MM.1S (cell line): ENCODE data around the gene TCF7.

ENCODE experiments used
- DNase-seq: peaks from one replicate; pipeline ENCODE4 v3.0.0-alpha.2; 2015
- H2AFZ ChIP-seq: fragments of 300-600 bp; sonication (generic); 2 replicates; pipeline ENCODE4 v1.6.0; 2016; ENCODE audit warnings: antibody characterized with exemption, low read length
- H3F3A ChIP-seq: fragments of 300-600 bp; sonication (generic); 2 replicates; pipeline ENCODE4 v1.6.1; 2016; ENCODE audit warnings: mild to moderate bottlenecking, antibody characterized with exemption, low read length, moderate library complexity, mixed read lengths; ENCODE audit not compliant: insufficient read depth
- H3K27ac ChIP-seq: fragments of 300-600 bp; sonication (generic); 2 replicates; pipeline ENCODE4 v1.5.1; 2016; ENCODE audit warnings: mild to moderate bottlenecking, low read length
- H3K27me3 ChIP-seq: fragments of 300-600 bp; sonication (generic); replicated peaks from 2 replicates; pipeline ENCODE4 v1.6.0; 2016; ENCODE audit warnings: low read length; ENCODE audit not compliant: insufficient read depth
- H3K36me3 ChIP-seq: fragments of 300-600 bp; sonication (generic); replicated peaks from 2 replicates; pipeline ENCODE4 v1.6.1; 2016; ENCODE audit warnings: mild to moderate bottlenecking, low read length, mixed read lengths; ENCODE audit not compliant: insufficient read depth
- H3K4me1 ChIP-seq: fragments of 300-600 bp; sonication (generic); 2 replicates; pipeline ENCODE4 v1.6.1; 2016; ENCODE audit warnings: low read length, mixed read lengths
- H3K4me2 ChIP-seq: fragments of 300-600 bp; sonication (generic); 2 replicates; pipeline ENCODE4 v1.6.0; 2016; ENCODE audit warnings: low read depth, low read length
- H3K4me3 ChIP-seq: fragments of 300-600 bp; sonication (generic); 2 replicates; pipeline ENCODE4 v1.5.1; 2016; ENCODE audit warnings: low read length, mixed read lengths
- H3K79me2 ChIP-seq: fragments of 300-600 bp; sonication (generic); 2 replicates; pipeline ENCODE4 v1.6.1; 2016; ENCODE audit warnings: mixed run types, low read length, mixed read lengths
- H3K9ac ChIP-seq: fragments of 300-600 bp; sonication (generic); 2 replicates; pipeline ENCODE4 v1.6.1; 2016; ENCODE audit warnings: low read length, mixed read lengths
- H3K9me2 ChIP-seq: fragments of 300-600 bp; sonication (generic); replicated peaks from 2 replicates; pipeline ENCODE4 v1.6.1; 2016; ENCODE audit warnings: mild to moderate bottlenecking, low read length, mixed read lengths; ENCODE audit not compliant: insufficient read depth
- H3K9me3 ChIP-seq: fragments of 300-600 bp; sonication (generic); replicated peaks from 2 replicates; pipeline ENCODE4 v1.6.1; 2016; ENCODE audit warnings: mild to moderate bottlenecking, low read length, mixed read lengths; ENCODE audit not compliant: insufficient read depth
- H4K20me1 ChIP-seq: fragments of 300-600 bp; sonication (generic); 2 replicates; pipeline ENCODE4 v1.6.1; 2016; ENCODE audit warnings: mild to moderate bottlenecking, low read length, moderate library complexity, mixed read lengths; ENCODE audit not compliant: insufficient read depth
- EZH2 ChIP-seq: fragments of 300-600 bp; sonication (generic); optimal IDR thresholded peaks from 2 replicates; pipeline ENCODE3; 2017; ENCODE audit warnings: low read depth, mild to moderate bottlenecking, antibody characterized with exemption, low read length, mixed read lengths
- EZH2phosphoT487 ChIP-seq: fragments of 300-600 bp; sonication (generic); IDR thresholded peaks from 2 replicates; pipeline ENCODE4 v1.6.1; 2018; ENCODE audit warnings: antibody characterized with exemption, low read length
- TF ChIP-seq, protein P1 (sequence below): fragments of 300-600 bp; sonication (generic); IDR thresholded peaks from 2 replicates; pipeline ENCODE4 v1.5.1; 2016; ENCODE audit warnings: antibody characterized with exemption, low read length, mixed read lengths

The TCF7 gene

DNA sequence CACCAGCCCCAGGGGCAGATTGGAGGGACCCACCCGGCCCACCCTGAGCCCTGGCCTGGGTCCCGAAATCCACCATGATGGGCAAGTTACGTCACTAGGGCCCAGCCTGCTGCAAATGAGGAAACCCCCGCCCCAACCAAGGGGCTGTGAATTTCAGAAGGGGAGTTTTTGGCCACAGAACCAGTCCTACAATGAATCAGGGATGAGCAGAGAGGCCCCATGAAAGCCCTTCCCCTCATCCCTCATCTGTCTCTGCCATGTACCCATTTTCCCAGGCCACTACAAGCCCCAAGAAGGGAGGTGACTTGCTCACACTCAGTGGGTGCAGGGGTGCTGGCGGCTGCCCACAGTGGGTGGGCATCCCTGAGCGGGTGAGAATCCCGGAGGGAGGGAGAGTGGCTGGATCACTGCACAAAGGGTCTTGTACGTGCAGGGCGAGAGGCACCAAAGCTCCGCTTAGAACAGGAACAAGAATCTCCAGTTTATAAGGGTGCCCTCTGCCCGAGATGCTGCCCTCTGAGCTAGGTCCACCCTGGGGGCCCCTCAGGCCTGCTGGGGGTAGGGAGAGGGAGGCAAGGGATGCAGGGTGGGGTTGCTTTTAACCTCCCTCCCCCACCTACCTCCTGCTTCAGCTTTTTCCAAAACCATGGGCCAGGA lies 10.4 kb upstream of the TCF7 start:
- peaks cover 22% of the 10 kb centered on the region for H3K4me1 ChIP-seq
- no peak overlapping the region for H2AFZ ChIP-seq
- no peak overlapping the region for H3K4me3 ChIP-seq
- H3K36me3 ChIP-seq: no peaks in the 10 kb centered on the region
- no peak overlapping the region for H3K4me2 ChIP-seq
- H3K79me2 ChIP-seq: no peaks in the 10 kb centered on the region
- TF ChIP-seq EZH2phosphoT487 (no peak), EZH2 (no peak)
- TF ChIP-seq, protein P1, sequence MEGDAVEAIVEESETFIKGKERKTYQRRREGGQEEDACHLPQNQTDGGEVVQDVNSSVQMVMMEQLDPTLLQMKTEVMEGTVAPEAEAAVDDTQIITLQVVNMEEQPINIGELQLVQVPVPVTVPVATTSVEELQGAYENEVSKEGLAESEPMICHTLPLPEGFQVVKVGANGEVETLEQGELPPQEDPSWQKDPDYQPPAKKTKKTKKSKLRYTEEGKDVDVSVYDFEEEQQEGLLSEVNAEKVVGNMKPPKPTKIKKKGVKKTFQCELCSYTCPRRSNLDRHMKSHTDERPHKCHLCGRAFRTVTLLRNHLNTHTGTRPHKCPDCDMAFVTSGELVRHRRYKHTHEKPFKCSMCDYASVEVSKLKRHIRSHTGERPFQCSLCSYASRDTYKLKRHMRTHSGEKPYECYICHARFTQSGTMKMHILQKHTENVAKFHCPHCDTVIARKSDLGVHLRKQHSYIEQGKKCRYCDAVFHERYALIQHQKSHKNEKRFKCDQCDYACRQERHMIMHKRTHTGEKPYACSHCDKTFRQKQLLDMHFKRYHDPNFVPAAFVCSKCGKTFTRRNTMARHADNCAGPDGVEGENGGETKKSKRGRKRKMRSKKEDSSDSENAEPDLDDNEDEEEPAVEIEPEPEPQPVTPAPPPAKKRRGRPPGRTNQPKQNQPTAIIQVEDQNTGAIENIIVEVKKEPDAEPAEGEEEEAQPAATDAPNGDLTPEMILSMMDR: no peak
- H4K20me1 ChIP-seq: no peaks in the 10 kb centered on the region
- DNase-seq: no peak
- H3K27me3 ChIP-seq: no peaks in the 10 kb centered on the region
- peaks cover 16% of the 10 kb centered on the region for H3F3A ChIP-seq
- H3K9ac ChIP-seq: no peak overlapping the region
- H3K27ac ChIP-seq: no peak overlapping the region
- no peaks in the 10 kb centered on the region for H3K9me3 ChIP-seq
- no peaks in the 10 kb centered on the region for H3K9me2 ChIP-seq

DNA sequence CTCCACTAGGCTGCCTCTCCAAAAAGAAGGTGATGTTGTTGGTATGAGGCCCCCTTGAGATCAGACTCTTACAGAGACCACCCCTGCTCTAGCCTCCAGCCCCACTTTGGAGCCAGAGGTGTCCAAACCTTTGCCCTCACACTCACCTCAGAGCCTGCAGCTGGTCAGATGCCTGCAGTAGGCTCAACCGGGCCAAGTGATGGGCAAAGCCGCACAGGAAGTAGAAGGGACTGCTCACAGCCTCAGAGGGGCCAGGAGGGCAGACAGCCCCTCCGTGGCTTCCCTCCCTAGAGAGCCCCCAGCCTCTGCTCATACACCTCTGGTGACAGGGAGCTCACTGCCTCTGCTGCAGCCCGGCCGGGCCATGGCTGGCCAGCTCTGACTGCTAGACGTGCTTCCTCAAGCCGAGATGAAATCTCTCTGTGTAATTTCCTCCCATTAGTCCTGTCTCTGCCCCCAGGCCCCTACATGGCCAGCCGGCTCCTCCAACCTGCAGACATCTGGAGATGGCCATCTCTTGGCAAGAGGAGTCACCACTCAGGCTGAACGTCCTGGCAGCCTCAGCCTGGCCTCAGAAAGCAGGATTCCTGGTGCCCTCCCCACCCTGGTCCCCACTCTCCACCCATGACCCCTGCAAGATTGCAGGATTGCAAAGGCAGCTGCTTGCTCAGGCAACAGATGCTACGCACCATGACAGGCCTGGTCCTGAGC lies 7.3 kb upstream of the TCF7 start:
- TF ChIP-seq EZH2 (no peak), EZH2phosphoT487 (no peak)
- TF ChIP-seq, protein P1: no peak
- Histone ChIP-seq H3K4me1 (no peaks in the 10 kb centered on the region), H3K9ac (no peak overlapping the region), H3K27ac (no peak overlapping the region), H4K20me1 (no peaks in the 10 kb centered on the region), H2AFZ (no peak overlapping the region), H3K79me2 (no peaks in the 10 kb centered on the region), H3K9me3 (no peaks in the 10 kb centered on the region), H3K4me2 (no peak overlapping the region), H3F3A (no peaks in the 10 kb centered on the region), H3K27me3 (0 out of 2 replicates have a peak, but pooled peaks cover 2% of the 10 kb centered on the region), H3K36me3 (no peaks in the 10 kb centered on the region), H3K4me3 (no peak overlapping the region), H3K9me2 (no peaks in the 10 kb centered on the region)
- DNase-seq: no peak

DNA sequence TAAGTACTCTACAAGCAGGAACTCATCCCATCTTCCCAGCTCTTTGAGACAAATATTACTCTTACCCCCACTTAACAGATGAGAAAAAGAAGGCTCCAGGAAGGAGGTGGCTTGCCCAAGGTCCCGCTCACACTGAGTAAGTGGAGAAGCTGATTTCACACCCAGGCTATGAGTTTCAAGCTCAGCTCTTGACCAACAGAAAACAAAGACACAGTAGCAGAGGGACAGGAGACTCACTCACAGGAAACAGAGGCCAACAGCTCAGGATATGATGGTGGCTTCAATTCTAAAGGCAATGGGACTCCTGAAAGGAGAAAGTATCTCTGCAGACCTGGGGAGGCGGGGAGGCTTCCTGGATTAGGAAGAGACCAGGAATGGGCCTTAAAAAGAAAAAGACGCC lies 6.7 kb upstream of the TCF7 start:
- no peaks in the 10 kb centered on the region for H3K9me2 ChIP-seq
- H2AFZ ChIP-seq: no peak overlapping the region
- no peaks in the 10 kb centered on the region for H4K20me1 ChIP-seq
- H3F3A ChIP-seq: no peaks in the 10 kb centered on the region
- no peaks in the 10 kb centered on the region for H3K79me2 ChIP-seq
- H3K36me3 ChIP-seq: no peaks in the 10 kb centered on the region
- no peaks in the 10 kb centered on the region for H3K4me1 ChIP-seq
- TF ChIP-seq, protein P1: no peak
- TF ChIP-seq EZH2phosphoT487 (no peak), EZH2 (no peak)
- no peak overlapping the region for H3K9ac ChIP-seq
- no peaks in the 10 kb centered on the region for H3K9me3 ChIP-seq
- H3K4me2 ChIP-seq: no peak overlapping the region
- no peak overlapping the region for H3K27ac ChIP-seq
- no peak for DNase-seq
- peaks cover 8% of the 10 kb centered on the region; the same call in 1 of the 2 replicates for H3K27me3 ChIP-seq
- H3K4me3 ChIP-seq: no peak overlapping the region
